MM.1S (cell line): ENCODE measurements around the gene INCA1.

Experiments
- DNase-seq: peaks from one replicate; pipeline ENCODE4 v3.0.0-alpha.2; 2015
- H2AFZ ChIP-seq: fragments of 300-600 bp; sonication (generic); 2 replicates; pipeline ENCODE4 v1.6.0; 2016; ENCODE audit warnings: antibody characterized with exemption, low read length
- H3F3A ChIP-seq: fragments of 300-600 bp; sonication (generic); 2 replicates; pipeline ENCODE4 v1.6.1; 2016; ENCODE audit warnings: mild to moderate bottlenecking, antibody characterized with exemption, low read length, moderate library complexity, mixed read lengths; ENCODE audit not compliant: insufficient read depth
- H3K27ac ChIP-seq: fragments of 300-600 bp; sonication (generic); 2 replicates; pipeline ENCODE4 v1.5.1; 2016; ENCODE audit warnings: mild to moderate bottlenecking, low read length
- H3K27me3 ChIP-seq: fragments of 300-600 bp; sonication (generic); replicated peaks from 2 replicates; pipeline ENCODE4 v1.6.0; 2016; ENCODE audit warnings: low read length; ENCODE audit not compliant: insufficient read depth
- H3K36me3 ChIP-seq: fragments of 300-600 bp; sonication (generic); replicated peaks from 2 replicates; pipeline ENCODE4 v1.6.1; 2016; ENCODE audit warnings: mild to moderate bottlenecking, low read length, mixed read lengths; ENCODE audit not compliant: insufficient read depth
- H3K4me1 ChIP-seq: fragments of 300-600 bp; sonication (generic); 2 replicates; pipeline ENCODE4 v1.6.1; 2016; ENCODE audit warnings: low read length, mixed read lengths
- H3K4me2 ChIP-seq: fragments of 300-600 bp; sonication (generic); 2 replicates; pipeline ENCODE4 v1.6.0; 2016; ENCODE audit warnings: low read depth, low read length
- H3K4me3 ChIP-seq: fragments of 300-600 bp; sonication (generic); 2 replicates; pipeline ENCODE4 v1.5.1; 2016; ENCODE audit warnings: low read length, mixed read lengths
- H3K79me2 ChIP-seq: fragments of 300-600 bp; sonication (generic); 2 replicates; pipeline ENCODE4 v1.6.1; 2016; ENCODE audit warnings: mixed run types, low read length, mixed read lengths
- H3K9ac ChIP-seq: fragments of 300-600 bp; sonication (generic); 2 replicates; pipeline ENCODE4 v1.6.1; 2016; ENCODE audit warnings: low read length, mixed read lengths
- H3K9me2 ChIP-seq: fragments of 300-600 bp; sonication (generic); replicated peaks from 2 replicates; pipeline ENCODE4 v1.6.1; 2016; ENCODE audit warnings: mild to moderate bottlenecking, low read length, mixed read lengths; ENCODE audit not compliant: insufficient read depth
- H3K9me3 ChIP-seq: fragments of 300-600 bp; sonication (generic); replicated peaks from 2 replicates; pipeline ENCODE4 v1.6.1; 2016; ENCODE audit warnings: mild to moderate bottlenecking, low read length, mixed read lengths; ENCODE audit not compliant: insufficient read depth
- H4K20me1 ChIP-seq: fragments of 300-600 bp; sonication (generic); 2 replicates; pipeline ENCODE4 v1.6.1; 2016; ENCODE audit warnings: mild to moderate bottlenecking, low read length, moderate library complexity, mixed read lengths; ENCODE audit not compliant: insufficient read depth
- CTCF ChIP-seq: fragments of 300-600 bp; sonication (generic); IDR thresholded peaks from 2 replicates; pipeline ENCODE4 v1.5.1; 2016; ENCODE audit warnings: antibody characterized with exemption, low read length, mixed read lengths
- EZH2 ChIP-seq: fragments of 300-600 bp; sonication (generic); optimal IDR thresholded peaks from 2 replicates; pipeline ENCODE3; 2017; ENCODE audit warnings: low read depth, mild to moderate bottlenecking, antibody characterized with exemption, low read length, mixed read lengths
- EZH2phosphoT487 ChIP-seq: fragments of 300-600 bp; sonication (generic); IDR thresholded peaks from 2 replicates; pipeline ENCODE4 v1.6.1; 2018; ENCODE audit warnings: antibody characterized with exemption, low read length

Gene INCA1

GRCh38 chr17:4948166-4948930, 49.0 kb downstream of the INCA1 start, which contains the start of gene PFN1:
PFN1 (minus strand) TSS chr17:4948530; CDS start chr17:4948394, 136 bp downstream.
- Histone ChIP-seq H3K9me2 (no peaks in the 10 kb centered on the region), H3K4me3 (peak within 1 kb of the TSS; percentile 99), H2AFZ (peak within 1 kb of the TSS; percentile 74), H3K27me3 (no peaks in the 10 kb centered on the region), H3K79me2 (peaks cover 55% of the 10 kb centered on the region), H3F3A (peaks cover 63% of the 10 kb centered on the region), H3K9ac (peak within 1 kb of the TSS; percentile 99), H3K4me1 (peaks cover 40% of the 10 kb centered on the region), H3K27ac (peak within 1 kb of the TSS; percentile 100), H4K20me1 (peaks cover 28% of the 10 kb centered on the region), H3K4me2 (peak within 1 kb of the TSS; percentile 94), H3K36me3 (no peaks in the 10 kb centered on the region), H3K9me3 (no peaks in the 10 kb centered on the region)
- peak; percentile 89 for DNase-seq
- TF ChIP-seq EZH2phosphoT487 (no peak), EZH2 (no peak), CTCF (no peak)

- H3K9me3 ChIP-seq = no peaks in the 10 kb centered on the region
- H2AFZ ChIP-seq = 0 out of 2 replicates have a peak overlapping the region, but pooled peaks have one; percentile 19
- H3K27me3 ChIP-seq = no peaks in the 10 kb centered on the region
- H3K27ac ChIP-seq = peak overlapping the region; percentile 100
- H3K4me2 ChIP-seq = peak overlapping the region; percentile 95
- no peaks in the 10 kb centered on the region for H3K9me2 ChIP-seq
- DNase-seq = peak; percentile 59
- H3K4me3 ChIP-seq = peak overlapping the region; percentile 99
- TF ChIP-seq EZH2phosphoT487 (no peak), EZH2 (no peak), CTCF (no peak)
- no peaks in the 10 kb centered on the region for H3K36me3 ChIP-seq
- H3F3A ChIP-seq = peaks cover 71% of the 10 kb centered on the region
- peaks cover 43% of the 10 kb centered on the region for H3K4me1 ChIP-seq
- peak overlapping the region; percentile 99 for H3K9ac ChIP-seq
- peaks cover 28% of the 10 kb centered on the region for H4K20me1 ChIP-seq
- H3K79me2 ChIP-seq = peaks cover 63% of the 10 kb centered on the region
Measured at GRCh38 chr17:4947411-4948165, 49.7 kb downstream of the INCA1 start.

GRCh38 chr17:4947010-4947410, 50.3 kb downstream of the INCA1 start:
- H3K4me2 ChIP-seq = peak overlapping the region; percentile 95
- peaks cover 48% of the 10 kb centered on the region for H3K4me1 ChIP-seq
- H3K36me3 ChIP-seq = no peaks in the 10 kb centered on the region
- peaks cover 69% of the 10 kb centered on the region for H3K79me2 ChIP-seq
- TF ChIP-seq CTCF (no peak), EZH2phosphoT487 (no peak), EZH2 (no peak)
- H4K20me1 ChIP-seq = peaks cover 28% of the 10 kb centered on the region
- no peak for DNase-seq
- H3K27me3 ChIP-seq = no peaks in the 10 kb centered on the region
- H3K4me3 ChIP-seq = peak overlapping the region; percentile 99
- H3K27ac ChIP-seq = peak overlapping the region; percentile 54
- H2AFZ ChIP-seq = no peak overlapping the region
- peaks cover 75% of the 10 kb centered on the region for H3F3A ChIP-seq
- no peaks in the 10 kb centered on the region for H3K9me2 ChIP-seq
- H3K9me3 ChIP-seq = no peaks in the 10 kb centered on the region
- peak overlapping the region; percentile 99 for H3K9ac ChIP-seq
